MV-4-11 (cell line): ENCODE data around the gene ABCG1.

Experiments
- DNase-seq: peaks from one replicate; lab custom pipeline; 2025; lab: John Stamatoyannopoulos, UW

ABCG1 gene

GRCh38 chr21:42214081-42214750 is 4.7 kb upstream of the ABCG1 start:
- no peak for DNase-seq

GRCh38 chr21:42214921-42215320 is 4.0 kb upstream of the ABCG1 start:
- DNase-seq, result no peak

GRCh38 chr21:42215942-42216725 is 2.8 kb upstream of the ABCG1 start:
- no peak for DNase-seq

GRCh38 chr21:42216726-42217572 is 2.0 kb upstream of the ABCG1 start:
- DNase-seq, result no peak

- no peak for DNase-seq
Measured at GRCh38 chr21:42219606-42220137, 732 bp downstream of the ABCG1 start.

GRCh38 chr21:42220138-42220701 is 1.3 kb downstream of the ABCG1 start:
- peak; percentile 32 for DNase-seq

- peak; percentile 25 for DNase-seq
Measured at GRCh38 chr21:42221581-42222345, 2.8 kb downstream of the ABCG1 start.

GRCh38 chr21:42222386-42222785 is 3.4 kb downstream of the ABCG1 start:
- no peak for DNase-seq

- DNase-seq, result no peak
Measured at GRCh38 chr21:42222821-42223390, 4.0 kb downstream of the ABCG1 start.

- DNase-seq, result no peak
Measured at GRCh38 chr21:42223826-42224575, 5.1 kb downstream of the ABCG1 start.

- no peak for DNase-seq
Measured at GRCh38 chr21:42225042-42225441, 6.1 kb downstream of the ABCG1 start.

- no peak for DNase-seq
Measured at GRCh38 chr21:42225571-42226155, 6.7 kb downstream of the ABCG1 start.

- no peak for DNase-seq
Measured at GRCh38 chr21:42226626-42227025, 7.7 kb downstream of the ABCG1 start.

- peak; percentile 93 for DNase-seq
Measured at GRCh38 chr21:42227909-42228708, 9.2 kb downstream of the ABCG1 start.

GRCh38 chr21:42228709-42229220 is 9.8 kb downstream of the ABCG1 start:
- no peak for DNase-seq

GRCh38 chr21:42229676-42230075 is 10.7 kb downstream of the ABCG1 start:
- DNase-seq, result no peak

GRCh38 chr21:42230178-42230577 is 11.2 kb downstream of the ABCG1 start:
- DNase-seq, result no peak

GRCh38 chr21:42230636-42231035 is 11.7 kb downstream of the ABCG1 start:
- no peak for DNase-seq

GRCh38 chr21:42231756-42232155 is 12.8 kb downstream of the ABCG1 start:
- no peak for DNase-seq
